GM12873 (cell line): ENCODE measurements around the gene EPHA2.

Experiments used
- CTCF ChIP-seq: IDR thresholded peaks from 2 replicates; pipeline ENCODE4 v1.5.1; 2012; ENCODE audit warnings: low read depth, mild to moderate bottlenecking, moderate library complexity, low read length, control low read depth; ENCODE audit not compliant: insufficient read depth; ENCODE audit errors: missing control alignments

Gene EPHA2

DNA sequence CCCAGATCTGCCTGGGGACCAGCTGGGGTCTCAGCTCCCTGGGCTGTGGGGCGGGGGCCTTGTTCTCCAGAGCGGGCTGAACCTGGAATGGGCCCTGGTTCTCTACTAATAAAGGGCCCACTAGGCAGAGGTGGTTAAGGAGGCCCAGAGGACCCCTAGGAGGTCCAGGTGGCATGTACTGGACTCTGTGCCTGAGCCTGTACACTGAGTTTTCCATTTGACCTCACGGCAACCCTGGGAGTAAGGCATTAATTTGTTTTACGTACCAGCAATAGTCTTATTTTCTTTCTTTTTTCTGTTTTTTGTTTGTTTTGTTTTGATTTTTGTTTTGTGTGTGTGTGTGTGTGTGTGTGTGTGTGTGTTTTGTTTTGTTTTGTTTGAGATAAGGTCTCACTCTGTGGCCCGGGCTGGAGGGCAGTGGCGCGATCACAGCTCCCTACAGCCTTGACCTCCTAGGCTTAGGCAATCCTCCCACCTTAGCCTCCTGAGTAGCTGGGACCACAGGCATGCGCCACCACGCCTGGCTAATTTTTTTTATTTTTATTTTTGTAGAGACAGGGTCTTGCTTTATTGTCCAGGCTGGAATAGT is 62.9 kb downstream of the EPHA2 start:
- TF ChIP-seq CTCF: no peak

GRCh38 chr1:16092097-16092922 is 63.6 kb downstream of the EPHA2 start:
- TF ChIP-seq CTCF: no peak

DNA sequence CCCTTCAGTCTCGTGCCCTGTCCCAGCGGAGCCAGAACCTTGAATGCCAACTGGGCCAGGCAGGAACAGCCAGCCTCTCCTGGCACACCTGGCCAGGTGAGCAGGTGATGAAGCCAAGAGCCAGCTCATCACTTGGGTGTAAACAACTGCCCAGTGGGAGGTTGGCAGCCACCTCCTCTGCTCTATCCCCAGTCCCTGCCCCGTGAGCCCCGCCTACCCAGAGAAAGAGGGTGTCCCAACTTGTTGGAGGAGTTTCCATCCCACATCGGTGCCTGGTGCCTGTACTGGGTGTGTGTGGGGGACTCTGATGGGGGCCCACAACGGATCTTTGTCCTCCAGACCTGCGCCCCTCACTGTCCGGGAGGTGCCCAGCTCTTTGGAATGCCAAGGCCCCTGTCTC is 64.6 kb downstream of the EPHA2 start:
- no peak for TF ChIP-seq CTCF

DNA sequence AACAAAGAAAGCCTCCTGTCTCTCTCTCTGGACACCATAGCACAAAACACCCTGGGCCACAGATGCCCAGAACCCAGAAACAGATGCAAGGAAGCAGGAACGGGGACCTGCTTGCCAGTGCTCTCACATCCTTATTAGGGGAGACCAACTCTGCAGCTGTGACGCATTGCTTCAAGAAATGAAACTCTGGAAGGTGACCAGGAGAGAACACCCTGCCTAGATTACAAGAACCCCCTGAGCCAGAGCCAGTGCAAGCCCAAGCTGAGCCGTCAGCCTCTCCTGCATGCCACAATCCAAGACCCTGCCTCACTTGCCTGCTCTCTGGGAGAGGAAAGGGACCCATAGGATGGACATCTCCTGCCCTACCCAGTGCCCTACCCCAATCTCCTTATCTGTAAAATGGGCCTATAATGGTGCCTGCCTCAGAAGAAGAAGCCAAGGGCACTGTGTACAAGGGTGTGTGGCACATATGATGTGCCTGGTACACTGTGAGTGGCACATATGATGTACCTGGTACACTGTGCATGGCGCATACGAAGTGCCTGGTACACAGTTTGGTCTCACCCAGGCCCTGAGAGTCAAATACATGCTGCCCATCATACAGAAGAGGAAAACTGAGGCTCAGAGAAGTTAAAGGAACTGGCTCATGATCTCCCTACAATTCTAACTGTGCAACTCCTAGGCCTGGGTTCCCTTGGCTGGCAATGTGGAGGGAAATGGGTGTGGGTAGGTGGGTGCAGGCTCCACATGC is 65.6 kb downstream of the EPHA2 start:
- TF ChIP-seq CTCF: no peak

DNA sequence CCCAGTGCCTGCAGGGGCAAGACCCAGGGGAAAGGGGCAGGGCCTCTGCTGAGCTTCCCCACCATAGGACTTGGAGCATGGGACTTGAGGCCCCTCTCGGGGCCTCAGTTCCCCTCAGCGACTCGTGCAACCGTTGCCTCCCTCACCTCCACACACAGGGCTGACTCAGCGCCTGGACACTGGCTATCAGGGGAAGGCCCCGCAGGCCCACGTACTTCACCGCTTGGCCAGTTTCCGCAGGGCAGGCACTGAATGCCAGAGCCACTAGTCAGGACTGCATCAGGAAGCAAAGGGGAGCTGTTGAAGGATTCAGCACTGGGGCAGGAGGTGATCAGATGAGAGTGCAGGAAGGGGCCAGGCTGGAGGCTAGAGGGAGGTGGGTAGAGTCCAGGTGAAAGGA is 66.9 kb downstream of the EPHA2 start:
- no peak for TF ChIP-seq CTCF

- TF ChIP-seq CTCF: no peak
These were observed 67.4 kb downstream of the EPHA2 start for GRCh38 chr1:16088351-16088911.

- TF ChIP-seq CTCF: no peak
These were observed 68.1 kb downstream of the EPHA2 start for GRCh38 chr1:16087733-16088132.
